Fibroblast of skin of right quadriceps (primary cell): ENCODE data around the gene HECTD4.
"Not testable (repeated sequence)": the region's sequence is repeated elsewhere in the genome, so short reads cannot be mapped to it uniquely, and the experiment has no call there.

Experiments
- DNase-seq: peaks from one replicate; pipeline ENCODE4 v3.0.0-alpha.2; 2013

Gene HECTD4

DNA sequence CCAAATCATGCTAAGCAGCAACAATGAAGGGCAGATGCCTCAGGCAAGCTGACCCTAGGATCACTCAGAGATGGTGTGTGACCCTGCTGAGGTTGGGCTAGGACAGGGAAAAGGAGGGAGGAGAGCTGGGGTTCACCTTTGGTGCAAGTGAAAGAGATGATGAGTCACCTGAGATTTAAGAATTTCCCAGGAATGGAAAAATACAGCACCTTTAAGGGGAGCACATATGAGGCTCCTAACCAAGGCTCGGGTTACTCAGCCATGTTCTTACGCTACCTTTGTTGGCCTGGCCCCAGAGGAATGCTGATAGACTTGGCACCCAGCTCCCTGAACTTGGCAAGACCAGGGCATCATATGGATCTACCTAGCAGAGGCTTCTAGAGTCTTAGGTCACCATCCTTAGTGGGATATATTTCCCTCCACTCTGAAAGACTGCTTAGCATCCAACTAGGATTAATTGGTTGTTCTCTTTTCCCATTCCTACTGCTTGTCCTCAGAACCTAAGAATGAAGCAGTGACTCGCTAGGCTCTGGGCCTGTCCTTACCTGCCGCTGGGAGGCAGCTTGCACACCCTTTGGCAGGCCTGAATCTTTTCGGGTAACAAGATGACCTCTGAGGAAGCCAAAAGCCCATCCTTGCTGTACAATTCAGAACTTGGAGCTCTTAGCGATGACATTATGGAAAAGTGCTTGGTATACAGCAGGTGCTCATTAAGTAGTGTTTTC lies 269.7 kb downstream of the HECTD4 start:
- DNase-seq = no peak

GRCh38 chr12:112111931-112112330 lies 270.3 kb downstream of the HECTD4 start:
- no peak for DNase-seq

DNA sequence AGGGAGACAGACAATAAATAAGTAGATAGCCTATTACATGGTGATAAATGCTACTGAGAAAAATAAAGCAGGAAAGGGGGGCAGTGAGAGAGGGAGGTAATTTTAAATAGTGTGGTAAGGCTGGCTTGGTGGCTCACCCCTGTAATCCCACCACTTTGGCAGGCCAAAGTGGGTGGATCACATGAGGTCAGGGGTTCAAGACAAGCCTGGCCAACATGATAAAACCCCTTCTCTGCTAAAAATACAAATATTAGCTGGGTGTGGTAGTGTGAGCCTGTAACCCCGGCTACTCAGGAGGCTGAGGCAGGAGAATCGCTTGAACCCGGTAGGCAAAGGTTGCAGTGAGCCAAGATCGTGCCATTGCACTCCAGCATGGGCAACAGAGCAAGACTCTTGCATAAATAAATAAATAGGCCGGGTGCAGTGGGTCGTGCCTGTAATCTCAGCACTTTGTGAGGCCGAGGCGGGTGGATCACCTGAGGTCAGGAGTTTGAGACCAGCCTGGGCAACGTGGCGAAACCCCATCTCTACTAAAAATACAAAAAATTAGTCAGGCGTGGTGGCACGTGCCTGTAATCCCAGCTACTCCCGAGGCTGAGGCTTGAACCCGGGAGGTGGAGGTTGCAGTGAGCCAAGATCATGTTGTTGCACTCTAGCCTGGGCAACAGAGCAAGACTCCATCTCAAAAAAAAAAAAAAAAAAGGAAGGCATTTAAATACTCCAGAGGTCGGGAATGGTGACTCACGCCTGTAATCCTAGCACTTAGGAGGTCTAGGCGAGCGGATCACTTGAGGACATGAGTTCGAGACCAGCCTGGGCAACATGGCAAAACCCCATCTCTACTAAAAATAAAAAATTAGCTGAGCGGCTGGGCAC lies 271.2 kb downstream of the HECTD4 start:
- DNase-seq = not testable (repeated sequence)
